Fibroblast of skin of right biceps (primary cell): ENCODE data around the gene CCDC92.

ENCODE experiments used
- DNase-seq: peaks from one replicate; pipeline ENCODE4 v3.0.0-alpha.2; 2013

CCDC92 gene

GRCh38 chr12:123886258-123886657, 86.4 kb downstream of the CCDC92 start:
- DNase-seq: no peak
